ENCODE data around the gene CCDC112. TPM values are rescaled to one million over a fixed set of nuclear protein-coding genes. Genes with fewer than 3 reads are reported as not detected.

The CCDC112 gene
- total and polyA plus RNA-seq, 9 of the 15 experiments (the other 6 are each of a cell fraction or from before 2014, with no cell fraction given): 3.3 to 15.3 (median 7.4) TPM

GRCh38 chr5:115296124-115297022 lies at the start of gene CCDC112 (continued):
- TF ChIP-seq, protein P1, sequence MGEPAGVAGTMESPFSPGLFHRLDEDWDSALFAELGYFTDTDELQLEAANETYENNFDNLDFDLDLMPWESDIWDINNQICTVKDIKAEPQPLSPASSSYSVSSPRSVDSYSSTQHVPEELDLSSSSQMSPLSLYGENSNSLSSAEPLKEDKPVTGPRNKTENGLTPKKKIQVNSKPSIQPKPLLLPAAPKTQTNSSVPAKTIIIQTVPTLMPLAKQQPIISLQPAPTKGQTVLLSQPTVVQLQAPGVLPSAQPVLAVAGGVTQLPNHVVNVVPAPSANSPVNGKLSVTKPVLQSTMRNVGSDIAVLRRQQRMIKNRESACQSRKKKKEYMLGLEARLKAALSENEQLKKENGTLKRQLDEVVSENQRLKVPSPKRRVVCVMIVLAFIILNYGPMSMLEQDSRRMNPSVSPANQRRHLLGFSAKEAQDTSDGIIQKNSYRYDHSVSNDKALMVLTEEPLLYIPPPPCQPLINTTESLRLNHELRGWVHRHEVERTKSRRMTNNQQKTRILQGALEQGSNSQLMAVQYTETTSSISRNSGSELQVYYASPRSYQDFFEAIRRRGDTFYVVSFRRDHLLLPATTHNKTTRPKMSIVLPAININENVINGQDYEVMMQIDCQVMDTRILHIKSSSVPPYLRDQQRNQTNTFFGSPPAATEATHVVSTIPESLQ (CRISPR knock-in tag; IDR thresholded peaks at IDR 0.05): no peak; the same call in 1 of the 2 replicates
- TF ChIP-seq, protein P2, sequence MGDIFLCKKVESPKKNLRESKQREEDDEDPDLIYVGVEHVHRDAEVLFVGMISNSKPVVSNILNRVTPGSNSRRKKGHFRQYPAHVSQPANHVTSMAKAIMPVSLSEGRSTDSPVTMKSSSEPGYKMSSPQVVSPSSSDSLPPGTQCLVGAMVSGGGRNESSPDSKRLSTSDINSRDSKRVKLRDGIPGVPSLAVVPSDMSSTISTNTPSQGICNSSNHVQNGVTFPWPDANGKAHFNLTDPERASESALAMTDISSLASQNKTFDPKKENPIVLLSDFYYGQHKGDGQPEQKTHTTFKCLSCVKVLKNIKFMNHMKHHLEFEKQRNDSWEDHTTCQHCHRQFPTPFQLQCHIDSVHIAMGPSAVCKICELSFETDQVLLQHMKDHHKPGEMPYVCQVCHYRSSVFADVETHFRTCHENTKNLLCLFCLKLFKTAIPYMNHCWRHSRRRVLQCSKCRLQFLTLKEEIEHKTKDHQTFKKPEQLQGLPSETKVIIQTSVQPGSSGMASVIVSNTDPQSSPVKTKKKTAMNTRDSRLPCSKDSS (IDR thresholded peaks at IDR 0.05; ENCODE audit: low read depth, partially characterized antibody): no peak
- no peak for TF ChIP-seq GATAD2A (IDR thresholded peaks at IDR 0.05)
- TF ChIP-seq, protein P3, sequence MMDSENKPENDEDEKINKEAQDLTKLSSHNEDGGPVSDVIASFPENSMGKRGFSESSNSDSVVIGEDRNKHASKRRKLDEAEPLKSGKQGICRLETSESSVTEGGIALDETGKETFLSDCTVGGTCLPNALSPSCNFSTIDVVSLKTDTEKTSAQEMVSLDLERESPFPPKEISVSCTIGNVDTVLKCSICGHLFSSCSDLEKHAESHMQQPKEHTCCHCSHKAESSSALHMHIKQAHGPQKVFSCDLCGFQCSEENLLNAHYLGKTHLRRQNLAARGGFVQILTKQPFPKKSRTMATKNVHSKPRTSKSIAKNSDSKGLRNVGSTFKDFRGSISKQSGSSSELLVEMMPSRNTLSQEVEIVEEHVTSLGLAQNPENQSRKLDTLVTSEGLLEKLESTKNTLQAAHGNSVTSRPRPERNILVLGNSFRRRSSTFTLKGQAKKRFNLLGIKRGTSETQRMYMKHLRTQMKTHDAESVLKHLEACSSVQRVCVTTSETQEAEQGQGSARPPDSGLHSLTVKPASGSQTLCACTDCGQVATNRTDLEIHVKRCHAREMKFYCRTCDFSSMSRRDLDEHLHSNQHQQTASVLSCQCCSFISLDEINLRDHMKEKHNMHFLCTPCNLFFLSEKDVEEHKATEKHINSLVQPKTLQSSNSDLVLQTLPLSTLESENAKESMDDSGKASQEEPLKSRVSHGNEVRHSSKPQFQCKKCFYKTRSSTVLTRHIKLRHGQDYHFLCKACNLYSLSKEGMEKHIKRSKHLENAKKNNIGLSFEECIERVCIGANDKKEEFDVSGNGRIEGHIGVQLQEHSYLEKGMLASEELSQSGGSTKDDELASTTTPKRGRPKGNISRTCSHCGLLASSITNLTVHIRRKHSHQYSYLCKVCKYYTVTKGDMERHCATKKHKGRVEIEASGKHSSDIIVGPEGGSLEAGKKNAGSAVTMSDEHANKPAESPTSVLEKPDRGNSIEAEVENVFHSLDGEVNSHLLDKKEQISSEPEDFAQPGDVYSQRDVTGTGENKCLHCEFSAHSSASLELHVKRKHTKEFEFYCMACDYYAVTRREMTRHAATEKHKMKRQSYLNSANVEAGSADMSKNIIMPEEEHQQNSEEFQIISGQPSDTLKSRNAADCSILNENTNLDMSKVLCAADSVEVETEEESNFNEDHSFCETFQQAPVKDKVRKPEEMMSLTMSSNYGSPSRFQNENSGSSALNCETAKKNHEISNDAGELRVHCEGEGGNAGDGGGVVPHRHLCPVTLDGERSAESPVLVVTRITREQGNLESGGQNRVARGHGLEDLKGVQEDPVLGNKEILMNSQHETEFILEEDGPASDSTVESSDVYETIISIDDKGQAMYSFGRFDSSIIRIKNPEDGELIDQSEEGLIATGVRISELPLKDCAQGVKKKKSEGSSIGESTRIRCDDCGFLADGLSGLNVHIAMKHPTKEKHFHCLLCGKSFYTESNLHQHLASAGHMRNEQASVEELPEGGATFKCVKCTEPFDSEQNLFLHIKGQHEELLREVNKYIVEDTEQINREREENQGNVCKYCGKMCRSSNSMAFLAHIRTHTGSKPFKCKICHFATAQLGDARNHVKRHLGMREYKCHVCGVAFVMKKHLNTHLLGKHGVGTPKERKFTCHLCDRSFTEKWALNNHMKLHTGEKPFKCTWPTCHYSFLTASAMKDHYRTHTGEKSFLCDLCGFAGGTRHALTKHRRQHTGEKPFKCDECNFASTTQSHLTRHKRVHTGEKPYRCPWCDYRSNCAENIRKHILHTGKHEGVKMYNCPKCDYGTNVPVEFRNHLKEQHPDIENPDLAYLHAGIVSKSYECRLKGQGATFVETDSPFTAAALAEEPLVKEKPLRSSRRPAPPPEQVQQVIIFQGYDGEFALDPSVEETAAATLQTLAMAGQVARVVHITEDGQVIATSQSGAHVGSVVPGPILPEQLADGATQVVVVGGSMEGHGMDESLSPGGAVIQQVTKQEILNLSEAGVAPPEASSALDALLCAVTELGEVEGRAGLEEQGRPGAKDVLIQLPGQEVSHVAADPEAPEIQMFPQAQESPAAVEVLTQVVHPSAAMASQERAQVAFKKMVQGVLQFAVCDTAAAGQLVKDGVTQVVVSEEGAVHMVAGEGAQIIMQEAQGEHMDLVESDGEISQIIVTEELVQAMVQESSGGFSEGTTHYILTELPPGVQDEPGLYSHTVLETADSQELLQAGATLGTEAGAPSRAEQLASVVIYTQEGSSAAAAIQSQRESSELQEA (IDR thresholded peaks at IDR 0.05; ENCODE audit: low read depth): no peak
- TF ChIP-seq MTF1 (CRISPR knock-in tag; IDR thresholded peaks at IDR 0.05; ENCODE audit: borderline replicate concordance): no peak
- no peak for TF ChIP-seq RUNX1 (IDR thresholded peaks at IDR 0.05; ENCODE audit: low read depth)
- no peak for TF ChIP-seq SREBF2 (CRISPR knock-in tag; IDR thresholded peaks at IDR 0.05)
- TF ChIP-seq ZNF586 (CRISPR knock-in tag; conservative IDR thresholded peaks at IDR 0.05): no peak
- TF ChIP-seq ETS2 (tag; IDR thresholded peaks at IDR 0.05; ENCODE audit: borderline replicate concordance, poor library complexity, severe bottlenecking): no peak
- TF ChIP-seq DPF2 (IDR thresholded peaks at IDR 0.05): no peak
- no peak for TF ChIP-seq XRCC3 (IDR thresholded peaks at IDR 0.05)
- no peak for TF ChIP-seq ZNF212 (CRISPR knock-in tag; IDR thresholded peaks at IDR 0.05)
- no peak for TF ChIP-seq MAFG (tag; conservative IDR thresholded peaks at IDR 0.05)
- peak; percentile 28 for TF ChIP-seq HNRNPLL (IDR thresholded peaks at IDR 0.05; ENCODE audit: low read depth, low read length, poor library complexity, severe bottlenecking)

Measured in K562 (cell line).